Endothelial cell of umbilical vein (primary cell): Measurements from ENCODE around the gene SLC9C1.

Source experiments
- EZH2 ChIP-seq: IDR thresholded peaks from 2 replicates; pipeline ENCODE4 v1.6.1; 2012; ENCODE audit warnings: borderline replicate concordance, low read depth, mild to moderate bottlenecking, moderate library complexity, low read length, inconsistent platforms; ENCODE audit not compliant: severe bottlenecking
- TF ChIP-seq, protein P1 (sequence below), 2 donors: IDR thresholded peaks; 1 replicate in 1 of 2; 2 replicates in 1 of 2; pipeline ENCODE4 v1.5.1; 2011; ENCODE audit warnings: low read length in 2 of 2, mild to moderate bottlenecking in 2 of 2, moderate library complexity in 2 of 2, control low read depth in 1 of 2, inconsistent platforms in 1 of 2, low read depth in 1 of 2; ENCODE audit not compliant: insufficient read depth in 1 of 2; ENCODE audit errors: extremely low read depth in 1 of 2

DNA sequence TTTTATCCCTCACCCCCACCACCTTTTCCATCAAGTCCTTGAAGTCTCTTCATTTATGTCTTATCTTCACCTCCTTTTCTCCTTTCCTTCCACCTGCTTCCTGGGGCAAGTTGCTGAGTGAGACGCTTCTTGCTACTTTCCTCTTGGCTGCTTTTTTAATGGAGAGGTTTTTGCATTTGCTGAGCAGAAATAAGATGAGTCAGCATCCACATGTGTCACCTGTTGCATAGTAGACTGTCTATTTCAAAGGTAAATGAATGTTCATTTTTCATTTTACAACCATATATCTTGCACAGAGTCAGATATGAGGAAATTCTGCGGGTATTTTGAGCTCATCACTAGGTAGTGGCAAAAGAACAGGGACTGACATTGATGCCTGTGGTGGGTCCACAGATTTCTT lies 189.2 kb downstream of the SLC9C1 start:
- no peak for TF ChIP-seq EZH2
- TF ChIP-seq, protein P1, sequence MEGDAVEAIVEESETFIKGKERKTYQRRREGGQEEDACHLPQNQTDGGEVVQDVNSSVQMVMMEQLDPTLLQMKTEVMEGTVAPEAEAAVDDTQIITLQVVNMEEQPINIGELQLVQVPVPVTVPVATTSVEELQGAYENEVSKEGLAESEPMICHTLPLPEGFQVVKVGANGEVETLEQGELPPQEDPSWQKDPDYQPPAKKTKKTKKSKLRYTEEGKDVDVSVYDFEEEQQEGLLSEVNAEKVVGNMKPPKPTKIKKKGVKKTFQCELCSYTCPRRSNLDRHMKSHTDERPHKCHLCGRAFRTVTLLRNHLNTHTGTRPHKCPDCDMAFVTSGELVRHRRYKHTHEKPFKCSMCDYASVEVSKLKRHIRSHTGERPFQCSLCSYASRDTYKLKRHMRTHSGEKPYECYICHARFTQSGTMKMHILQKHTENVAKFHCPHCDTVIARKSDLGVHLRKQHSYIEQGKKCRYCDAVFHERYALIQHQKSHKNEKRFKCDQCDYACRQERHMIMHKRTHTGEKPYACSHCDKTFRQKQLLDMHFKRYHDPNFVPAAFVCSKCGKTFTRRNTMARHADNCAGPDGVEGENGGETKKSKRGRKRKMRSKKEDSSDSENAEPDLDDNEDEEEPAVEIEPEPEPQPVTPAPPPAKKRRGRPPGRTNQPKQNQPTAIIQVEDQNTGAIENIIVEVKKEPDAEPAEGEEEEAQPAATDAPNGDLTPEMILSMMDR (IDR thresholded peaks at IDR 0.05; ENCODE audit: extremely low read depth in 1 of 2, insufficient read depth in 1 of 2, low read depth in 1 of 2, low read length in 2 of 2): no peak
